HG02943 (cell line): ENCODE data around the gene PIK3C2G.

ENCODE experiments used
- ATAC-seq: cut with Tn5 transposase; IDR thresholded peaks from one replicate; pipeline ENCODE4 v1.9.1; 2021; ENCODE audit warnings: mild to moderate bottlenecking, low read depth, moderate library complexity; ENCODE audit not compliant: unreplicated experiment

PIK3C2G gene

DNA sequence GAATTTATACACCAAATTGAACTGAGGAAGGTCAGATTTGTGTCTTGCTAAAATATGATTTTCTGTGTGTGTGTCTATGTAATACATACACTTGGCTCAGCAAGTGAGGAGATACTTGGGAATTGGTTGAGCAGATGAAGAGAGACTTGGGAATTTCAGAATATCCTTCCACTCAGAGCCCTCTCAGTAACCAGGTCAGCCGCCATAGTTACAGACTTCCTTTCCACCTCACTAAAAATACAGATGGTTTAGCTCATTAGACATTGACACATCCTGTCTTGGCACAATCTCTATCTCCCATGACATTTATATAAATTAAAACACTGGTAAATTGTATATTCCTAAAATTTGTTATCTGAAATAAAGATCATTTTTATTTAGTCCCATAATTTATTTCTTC lies 15.9 kb downstream of the PIK3C2G start:
- no peak for ATAC-seq

DNA sequence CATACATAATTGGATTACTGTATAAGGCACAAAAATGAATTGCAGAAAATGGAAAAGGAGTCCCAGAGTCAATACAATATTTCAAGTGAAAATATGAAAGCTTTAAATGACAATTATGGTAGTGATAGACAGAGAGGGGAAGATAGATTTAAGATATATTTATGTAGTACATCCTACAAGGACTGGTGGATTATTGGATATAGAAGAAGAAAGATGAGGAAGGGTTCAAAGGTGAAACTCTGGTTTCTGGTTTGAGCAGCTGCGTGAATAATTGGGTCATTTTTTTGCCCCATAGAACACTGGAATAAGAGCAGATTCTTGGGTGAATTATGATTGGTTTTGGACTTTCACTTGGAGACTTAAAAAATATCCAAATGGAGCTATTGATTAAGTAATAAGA lies 19.4 kb downstream of the PIK3C2G start:
- no peak for ATAC-seq

DNA sequence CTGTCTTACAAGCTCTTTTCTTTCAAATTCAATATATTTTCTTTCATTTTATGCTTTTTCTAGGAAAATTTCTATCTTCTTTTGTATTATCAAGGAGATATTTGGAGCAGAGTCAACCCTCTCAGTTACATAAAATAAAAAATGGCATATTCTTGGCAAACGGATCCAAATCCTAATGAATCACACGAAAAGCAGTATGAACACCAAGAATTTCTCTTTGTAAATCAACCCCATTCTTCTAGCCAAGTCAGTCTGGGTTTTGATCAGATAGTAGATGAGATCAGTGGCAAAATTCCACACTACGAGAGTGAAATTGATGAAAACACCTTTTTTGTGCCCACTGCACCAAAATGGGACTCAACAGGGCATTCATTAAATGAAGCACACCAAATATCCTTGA lies 20.6 kb downstream of the PIK3C2G start:
- no peak for ATAC-seq

DNA sequence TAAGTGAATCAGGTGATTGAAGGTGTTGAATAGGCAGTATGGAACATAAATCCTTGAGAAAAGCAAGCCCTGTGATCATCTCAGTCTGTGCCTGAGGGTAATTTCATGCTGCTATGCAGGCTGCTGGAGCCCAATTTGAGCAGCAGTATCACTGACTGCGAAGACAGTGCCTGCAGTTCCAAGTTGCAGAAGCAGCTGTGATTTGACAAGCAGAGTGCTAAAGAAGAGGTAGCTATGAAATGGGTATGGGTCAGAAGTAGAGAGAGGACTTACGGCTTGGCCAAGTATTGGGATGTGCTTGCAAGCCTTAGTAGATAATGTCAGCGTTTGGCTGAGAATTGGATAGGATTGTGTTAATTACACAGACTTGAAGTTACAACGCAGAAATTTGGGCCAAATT lies 22.5 kb downstream of the PIK3C2G start:
- no peak for ATAC-seq

DNA sequence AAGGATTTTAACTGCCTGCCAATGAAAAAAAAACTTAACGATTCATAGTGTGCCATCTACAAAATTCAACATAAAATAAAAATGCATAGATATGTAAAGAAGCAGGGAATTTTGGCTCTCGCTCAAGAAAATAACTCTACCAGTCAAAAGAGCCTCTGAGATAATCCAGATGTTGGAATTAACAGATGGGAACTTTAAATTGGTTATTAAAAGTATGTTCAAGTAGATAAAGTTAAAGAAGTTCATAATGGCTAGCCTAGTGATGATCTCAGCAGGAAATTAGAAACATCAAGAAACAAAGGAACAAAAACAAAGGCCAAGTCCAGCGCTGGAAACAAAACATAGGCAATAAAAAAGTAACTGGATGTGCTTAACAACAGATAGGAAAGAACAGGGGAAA lies 23.1 kb downstream of the PIK3C2G start:
- ATAC-seq, result no peak

DNA sequence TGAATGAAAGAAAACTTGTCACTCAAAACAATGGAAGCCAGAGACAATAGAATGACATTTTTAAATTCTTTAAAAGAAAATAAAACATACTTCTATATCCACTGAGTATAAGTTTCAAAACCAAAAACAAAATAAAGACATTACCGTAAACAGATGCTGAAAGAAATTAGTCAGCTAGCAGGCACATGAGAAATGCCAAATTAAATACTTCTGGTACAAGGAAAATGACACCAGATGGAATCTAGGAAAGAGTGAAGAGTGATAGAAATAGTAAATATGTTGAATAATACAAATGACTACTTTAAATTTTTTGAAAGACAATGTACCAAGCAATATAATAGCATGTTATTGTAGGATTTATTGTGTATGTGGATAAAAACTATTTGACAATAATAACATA lies 23.8 kb downstream of the PIK3C2G start:
- no peak for ATAC-seq

DNA sequence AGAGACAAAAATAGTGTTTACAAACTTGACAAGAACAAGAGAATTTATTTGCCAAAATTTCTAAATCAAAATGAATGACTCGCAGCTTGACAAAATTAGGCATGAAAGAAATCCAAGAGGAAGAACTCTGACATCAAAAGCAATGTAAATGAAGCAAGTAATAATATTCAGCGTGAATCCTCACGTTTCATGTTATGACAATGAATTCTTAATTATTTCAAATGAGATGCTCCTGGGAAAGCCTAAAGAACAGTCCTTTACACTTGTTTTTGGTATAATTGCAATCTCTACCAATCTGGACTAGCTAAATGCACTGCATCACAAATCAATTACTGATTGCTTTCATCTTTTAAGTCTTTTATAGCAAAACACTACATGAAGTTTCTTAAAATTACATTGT lies 29.1 kb downstream of the PIK3C2G start:
- ATAC-seq, result no peak

DNA sequence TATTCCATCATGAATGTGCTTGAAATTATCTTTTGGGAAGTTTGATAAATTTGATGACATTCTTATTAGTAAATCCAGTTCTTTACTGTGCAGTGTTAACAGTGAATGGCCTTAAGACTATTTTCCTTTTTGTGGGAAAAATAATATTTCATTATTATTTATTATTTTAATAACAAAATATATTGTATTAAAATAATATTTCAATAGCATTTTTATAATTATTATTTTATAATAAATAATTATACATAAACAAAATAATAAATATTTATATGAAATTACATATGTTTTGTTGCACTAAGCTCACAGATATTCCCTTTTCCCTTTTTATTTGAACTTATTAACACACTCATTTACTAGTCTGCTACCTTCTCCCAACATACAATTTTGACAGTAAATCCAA lies 33.6 kb downstream of the PIK3C2G start:
- ATAC-seq, result no peak

DNA sequence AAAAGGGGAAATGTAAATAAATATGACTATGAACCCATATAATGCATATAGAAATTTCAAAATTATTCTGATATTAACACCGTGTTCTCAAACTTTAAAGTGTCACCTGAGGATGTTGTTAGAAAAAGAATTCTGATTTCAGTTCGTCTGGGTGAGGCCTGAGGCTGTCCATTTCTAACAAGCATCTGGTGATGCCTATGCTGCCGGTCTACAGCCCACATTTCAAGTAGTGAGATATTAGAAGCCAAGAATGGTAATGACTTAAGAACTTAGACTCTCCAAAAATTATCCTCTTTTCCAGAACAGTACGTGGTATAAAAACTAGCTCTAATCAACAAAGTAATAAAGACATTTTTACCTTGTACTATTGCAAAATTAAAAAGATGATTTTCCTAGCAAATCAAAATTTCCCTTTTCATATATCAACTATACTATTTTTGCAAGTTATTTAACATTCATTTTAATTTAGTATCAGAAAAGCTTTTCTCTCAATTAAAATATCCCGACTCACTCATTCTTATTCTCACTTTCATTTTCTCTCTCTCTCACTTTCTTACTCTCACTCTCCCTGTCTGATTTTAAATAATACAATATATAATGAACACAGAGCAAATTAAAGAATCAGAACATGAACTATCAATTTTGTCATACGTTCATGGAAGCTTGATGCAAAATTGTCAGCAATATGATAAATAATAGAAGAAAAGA lies 35.0 kb downstream of the PIK3C2G start:
- no peak for ATAC-seq

DNA sequence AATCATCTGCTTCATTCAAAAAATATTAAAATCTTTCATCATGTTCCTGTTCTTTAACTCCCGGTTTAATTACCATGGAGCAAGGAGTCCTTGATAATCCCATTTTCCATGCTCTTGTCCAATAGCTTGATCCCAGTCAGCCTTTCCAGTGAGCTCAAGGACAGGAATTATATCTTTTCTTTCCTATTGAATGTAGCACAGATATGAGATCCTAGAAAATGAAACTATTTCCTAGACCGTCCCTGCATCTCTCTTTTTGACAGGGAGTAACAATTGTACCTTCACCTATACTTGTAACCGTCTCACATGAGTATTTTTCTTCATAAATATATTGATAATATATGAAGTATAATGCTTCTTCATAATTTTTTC lies 35.6 kb downstream of the PIK3C2G start:
- no peak for ATAC-seq

DNA sequence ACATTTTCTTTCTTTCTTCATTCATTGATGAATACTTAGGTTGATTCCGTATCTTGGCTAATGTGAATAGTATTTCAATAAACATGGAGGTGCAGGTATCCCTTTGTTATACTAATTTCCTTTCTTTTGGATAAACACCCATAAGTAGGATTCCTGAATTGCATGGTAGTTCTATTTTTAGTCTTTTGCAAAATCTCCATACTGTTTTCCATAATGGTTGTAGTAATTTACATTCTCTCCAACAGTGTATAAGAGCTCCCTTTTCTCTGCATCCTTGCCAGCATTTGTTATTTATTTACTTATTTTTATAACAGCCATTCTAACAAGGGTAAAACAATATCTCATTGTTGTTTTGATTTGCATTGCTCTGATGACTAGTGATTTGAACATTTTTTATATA lies 36.6 kb downstream of the PIK3C2G start:
- ATAC-seq, result no peak

DNA sequence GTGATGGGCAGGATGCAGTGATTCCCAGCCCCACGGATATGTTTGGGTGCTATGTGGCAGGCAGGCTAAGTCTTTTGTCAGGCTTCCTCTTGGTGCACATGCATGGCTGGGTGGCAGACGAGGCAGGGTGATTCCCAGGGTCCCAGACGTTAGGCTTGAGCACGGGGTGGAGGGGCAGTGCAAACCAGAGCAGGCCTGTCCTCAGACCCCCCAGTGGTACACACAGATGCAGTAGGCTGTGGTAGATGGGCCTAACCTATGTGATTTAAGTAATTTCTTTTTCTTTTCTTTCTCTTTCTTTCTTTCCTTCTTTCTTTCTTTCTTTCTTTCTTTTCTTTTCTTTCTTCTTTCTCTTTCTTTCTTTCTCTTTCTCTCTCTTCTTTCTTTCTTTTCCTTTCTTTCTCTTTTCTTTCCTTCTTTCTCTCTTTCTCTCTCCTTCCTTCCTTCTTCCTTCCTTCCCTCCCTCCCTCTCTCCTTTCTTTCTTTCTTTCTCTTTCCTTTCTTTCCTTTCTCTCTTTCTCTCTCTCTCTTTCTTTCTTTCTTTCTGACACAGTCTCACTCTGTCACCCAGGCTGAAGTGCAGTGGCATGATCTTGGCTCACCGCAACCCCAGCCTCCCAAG lies 41.6 kb downstream of the PIK3C2G start:
- ATAC-seq, result no peak

DNA sequence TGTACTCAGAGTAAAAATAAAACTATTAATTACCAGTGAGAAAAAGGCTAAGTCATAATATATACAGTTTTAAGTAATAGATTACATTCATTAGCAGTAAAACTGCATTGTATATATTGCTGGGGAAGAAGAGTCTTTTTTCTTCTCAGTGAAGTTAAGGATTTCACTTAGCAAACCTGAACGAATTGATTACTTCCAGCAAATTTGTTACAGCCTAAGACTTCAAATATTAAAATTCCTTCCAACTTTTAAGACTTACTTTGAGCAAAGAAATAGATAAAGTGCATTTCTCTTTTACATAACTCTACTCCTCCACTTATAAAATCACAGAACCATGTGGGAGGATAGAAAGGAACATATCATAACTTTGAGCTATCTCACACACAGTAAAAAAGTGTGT lies 43.3 kb downstream of the PIK3C2G start:
- ATAC-seq, result no peak

DNA sequence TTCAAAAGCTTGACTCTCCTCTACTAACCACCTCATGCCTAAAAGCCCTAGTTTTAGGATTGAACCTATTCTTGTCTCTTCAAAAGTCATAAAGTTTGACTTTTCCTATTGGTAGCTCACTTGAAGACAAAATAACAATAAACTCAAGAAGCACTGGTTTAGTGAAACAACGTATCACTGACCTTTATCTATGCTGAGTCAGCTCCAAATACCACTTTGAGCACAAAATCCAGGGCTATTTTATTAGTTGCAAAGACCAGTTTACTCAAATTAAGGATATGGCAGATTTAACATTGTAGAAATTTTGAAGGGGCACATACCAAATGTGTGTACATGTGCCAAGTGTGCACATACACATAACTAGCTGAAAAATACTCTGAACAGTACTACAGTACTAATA lies 45.0 kb downstream of the PIK3C2G start:
- no peak for ATAC-seq

DNA sequence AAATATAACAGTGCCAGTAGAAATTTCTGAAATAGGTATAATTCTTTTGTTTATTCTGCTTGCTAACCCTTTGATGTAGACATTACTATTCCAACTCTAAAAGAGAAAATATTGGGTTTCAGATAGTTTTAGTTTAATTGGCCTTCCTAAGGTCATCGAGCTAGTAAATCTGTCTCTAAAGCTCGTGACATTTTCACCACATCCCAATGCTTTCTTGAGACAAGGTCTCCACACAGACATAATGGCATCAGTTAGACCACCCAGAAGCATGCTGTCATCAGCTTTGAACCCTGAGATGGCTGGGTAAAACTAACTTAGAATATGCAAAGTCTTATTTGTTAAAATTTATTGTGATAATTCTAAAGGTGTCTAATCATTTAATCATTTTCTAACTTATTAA lies 52.0 kb downstream of the PIK3C2G start:
- ATAC-seq, result no peak

DNA sequence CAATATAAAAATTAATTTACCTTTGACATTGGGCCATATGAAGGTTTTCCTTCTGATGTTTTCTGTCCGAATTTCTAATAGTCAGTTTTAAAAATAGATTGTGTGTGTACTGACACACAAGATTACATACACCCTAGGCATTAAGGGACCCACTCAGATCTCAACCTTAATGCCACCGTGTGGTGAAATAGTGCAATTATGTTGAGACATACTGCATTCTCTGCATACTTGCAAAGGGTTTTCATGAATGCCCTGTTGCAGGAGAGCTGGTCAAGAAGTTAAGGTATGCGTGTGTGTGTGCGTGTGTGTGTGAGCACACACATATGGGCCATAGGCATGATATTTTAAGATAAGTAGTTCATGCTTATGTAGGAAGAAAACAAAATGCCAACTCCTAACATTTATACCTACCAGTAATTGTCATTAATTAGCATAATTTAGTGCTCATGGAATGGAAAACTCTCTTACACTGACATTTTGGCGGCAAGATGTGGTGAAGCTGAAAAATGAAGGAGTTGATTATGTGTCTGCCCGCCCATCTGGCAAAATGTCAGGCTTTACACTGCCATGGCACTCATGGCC lies 58.8 kb downstream of the PIK3C2G start:
- ATAC-seq, result no peak

DNA sequence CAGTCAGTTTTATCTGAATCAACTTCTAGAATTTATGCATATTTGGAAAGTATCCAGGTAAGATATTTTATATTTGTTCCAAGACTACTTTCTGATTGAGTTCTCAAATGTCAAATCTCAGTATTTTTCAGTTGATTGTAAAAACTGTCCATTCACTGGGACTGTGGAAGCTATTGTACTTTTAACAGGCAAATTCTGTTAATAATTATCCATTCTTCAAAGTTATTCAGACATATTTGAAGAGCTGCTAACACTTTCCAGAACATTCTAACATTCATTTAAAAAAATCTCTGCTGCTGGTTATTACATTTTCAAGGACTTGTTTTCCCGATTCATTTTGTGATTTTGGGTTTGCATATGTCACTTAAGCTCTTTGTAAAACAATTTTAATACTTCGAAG lies 59.7 kb downstream of the PIK3C2G start:
- ATAC-seq, result no peak

DNA sequence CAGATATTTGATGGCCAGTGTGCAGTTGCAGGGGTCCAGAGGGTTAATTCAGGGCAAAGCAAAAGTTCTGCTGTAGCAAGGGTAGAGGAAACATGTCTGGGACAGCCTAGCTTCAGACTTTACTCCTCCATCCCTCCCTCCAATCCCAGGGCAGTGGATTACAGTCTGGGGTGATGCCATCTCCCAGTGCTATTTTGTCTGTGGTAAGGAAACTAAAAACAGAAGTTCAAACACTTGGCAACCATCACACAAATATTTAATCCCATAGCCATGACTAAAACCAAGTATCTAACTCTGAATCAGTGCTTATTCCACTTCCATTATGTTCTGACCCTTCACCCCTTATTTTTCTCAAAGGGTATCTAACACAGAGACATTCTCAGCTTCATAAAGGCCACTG lies 61.8 kb downstream of the PIK3C2G start:
- no peak for ATAC-seq

DNA sequence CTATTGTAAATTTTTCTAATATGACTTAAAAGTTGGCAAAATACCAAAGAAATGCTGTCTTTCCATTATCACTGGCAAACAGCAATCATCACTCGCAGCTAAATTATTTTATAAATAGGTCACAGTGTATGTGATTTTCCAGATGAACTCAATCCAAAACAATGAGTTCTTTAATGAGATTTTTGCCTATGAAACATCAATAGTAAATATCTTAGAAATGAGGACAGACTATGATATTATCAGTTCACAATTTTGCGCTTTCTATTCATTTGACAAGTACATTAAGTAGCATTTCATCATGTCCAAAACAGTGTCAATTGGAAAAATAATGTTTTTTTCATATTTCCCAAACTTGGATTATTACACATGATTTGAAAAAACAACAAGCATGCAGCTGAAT lies 65.7 kb downstream of the PIK3C2G start:
- no peak for ATAC-seq

DNA sequence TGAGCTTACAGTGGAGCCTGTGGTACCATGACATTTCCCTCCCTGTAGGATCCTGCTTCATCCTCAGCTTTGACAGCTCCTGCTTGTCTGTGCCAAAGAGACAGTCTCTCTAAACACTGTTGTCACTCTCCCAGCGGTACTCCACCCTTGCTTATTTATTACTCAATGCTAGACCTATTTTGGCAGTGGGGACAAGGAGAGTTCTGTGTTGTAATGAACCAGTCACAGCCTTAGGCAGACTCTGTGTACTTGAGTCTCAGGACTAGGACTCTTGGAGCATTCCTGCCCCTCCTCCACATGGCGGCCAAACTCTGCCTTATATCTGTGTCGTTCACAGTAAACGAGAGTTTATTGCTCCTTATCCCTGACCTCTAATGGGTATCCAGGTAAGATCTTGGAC lies 70.9 kb downstream of the PIK3C2G start:
- no peak for ATAC-seq

DNA sequence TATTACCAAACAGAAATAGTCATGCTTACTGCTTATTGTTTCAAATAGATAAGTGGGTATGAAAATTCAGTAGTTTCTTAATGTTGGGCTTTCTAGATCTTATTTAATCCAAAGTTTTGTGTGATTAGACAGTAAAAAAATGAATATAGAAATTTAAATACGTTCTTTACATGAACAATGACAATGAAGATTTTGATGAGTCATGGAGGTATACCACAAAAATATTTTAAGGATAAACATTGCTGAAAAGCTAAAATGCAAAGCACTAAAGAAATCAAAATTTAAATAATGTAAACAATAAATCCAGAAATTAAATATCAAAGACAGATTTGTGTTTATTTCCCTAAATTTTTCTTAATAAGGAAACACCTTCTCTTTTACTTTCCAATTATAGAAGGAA lies 78.3 kb downstream of the PIK3C2G start:
- no peak for ATAC-seq

DNA sequence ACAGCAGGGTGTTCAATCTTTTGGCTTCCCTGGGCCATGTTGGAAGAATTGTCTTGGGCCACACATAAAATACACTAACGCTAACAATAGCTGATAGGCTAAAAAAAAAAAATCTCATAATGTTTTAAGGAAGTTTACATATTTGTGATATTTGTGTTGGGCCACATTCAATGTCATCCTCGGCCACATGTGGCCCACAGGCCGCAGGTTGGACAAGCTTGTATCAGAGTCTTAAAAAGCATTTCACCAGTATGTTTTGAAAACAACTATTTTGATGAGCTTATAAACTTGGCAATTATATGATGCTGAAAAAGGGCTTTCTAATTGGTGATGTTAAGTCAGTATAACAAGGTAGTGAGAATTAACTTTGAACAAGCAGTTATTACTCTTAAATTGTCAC lies 78.9 kb downstream of the PIK3C2G start:
- no peak for ATAC-seq
